DOHH2 (cell line): ENCODE results near the gene ABCA4.

Source experiments
- EZH2phosphoT487 ChIP-seq: fragments of 200-600 bp; sonication (generic); IDR thresholded peaks from 2 replicates; pipeline ENCODE4 v1.6.1; 2017; ENCODE audit warnings: borderline replicate concordance, mild to moderate bottlenecking, antibody characterized with exemption, low read length, moderate library complexity, mixed read lengths
- TF ChIP-seq, protein P1 (sequence below): fragments of 200-600 bp; sonication (generic); IDR thresholded peaks from one replicate; pipeline ENCODE4 v1.5.1; 2014; ENCODE audit warnings: antibody characterized with exemption, mild to moderate bottlenecking, low read depth, low read length; ENCODE audit not compliant: poor library complexity, severe bottlenecking

- TF ChIP-seq, protein P1, sequence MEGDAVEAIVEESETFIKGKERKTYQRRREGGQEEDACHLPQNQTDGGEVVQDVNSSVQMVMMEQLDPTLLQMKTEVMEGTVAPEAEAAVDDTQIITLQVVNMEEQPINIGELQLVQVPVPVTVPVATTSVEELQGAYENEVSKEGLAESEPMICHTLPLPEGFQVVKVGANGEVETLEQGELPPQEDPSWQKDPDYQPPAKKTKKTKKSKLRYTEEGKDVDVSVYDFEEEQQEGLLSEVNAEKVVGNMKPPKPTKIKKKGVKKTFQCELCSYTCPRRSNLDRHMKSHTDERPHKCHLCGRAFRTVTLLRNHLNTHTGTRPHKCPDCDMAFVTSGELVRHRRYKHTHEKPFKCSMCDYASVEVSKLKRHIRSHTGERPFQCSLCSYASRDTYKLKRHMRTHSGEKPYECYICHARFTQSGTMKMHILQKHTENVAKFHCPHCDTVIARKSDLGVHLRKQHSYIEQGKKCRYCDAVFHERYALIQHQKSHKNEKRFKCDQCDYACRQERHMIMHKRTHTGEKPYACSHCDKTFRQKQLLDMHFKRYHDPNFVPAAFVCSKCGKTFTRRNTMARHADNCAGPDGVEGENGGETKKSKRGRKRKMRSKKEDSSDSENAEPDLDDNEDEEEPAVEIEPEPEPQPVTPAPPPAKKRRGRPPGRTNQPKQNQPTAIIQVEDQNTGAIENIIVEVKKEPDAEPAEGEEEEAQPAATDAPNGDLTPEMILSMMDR = no peak
- TF ChIP-seq EZH2phosphoT487 = no peak
Measured at GRCh38 chr1:94011129-94011528, 109.8 kb downstream of the ABCA4 start.
